ENCODE data around the gene DEK. TPM values are rescaled to one million over a fixed set of nuclear protein-coding genes. Genes with fewer than 3 reads are reported as not detected.

DEK gene
- total RNA-seq, 2 experiments from 2014 or later: 235 to 267 TPM

DNA sequence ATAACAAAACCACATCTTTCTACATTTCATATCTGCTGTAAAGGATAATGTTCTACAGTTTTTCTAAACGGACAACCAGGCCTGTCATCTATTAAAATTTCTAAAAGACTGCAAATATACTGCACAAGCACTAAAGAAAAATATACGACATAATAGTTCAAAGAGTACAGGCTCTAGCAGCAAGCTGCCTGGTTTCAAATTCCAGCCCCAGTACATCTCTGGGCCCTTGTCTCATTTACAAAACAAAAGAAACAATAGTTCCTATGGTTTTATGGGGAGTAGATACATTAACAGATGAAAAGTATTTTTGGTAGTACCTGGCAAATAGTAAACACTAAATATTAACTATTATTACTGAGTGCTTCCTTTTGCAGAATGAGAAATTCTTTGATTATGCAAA is 24.1 kb downstream of the DEK start:
- Histone ChIP-seq H3K27ac (ENCODE audit: low read depth, low read length, poor library complexity, severe bottlenecking) (no peak overlapping the region), H3K4me2 (ENCODE audit: low read length) (no peak overlapping the region), H2AFZ (ENCODE audit: low read length) (no peak overlapping the region), H3K36me3 (ENCODE audit: insufficient read depth, low read length) (peaks cover 100% of the 10 kb centered on the region), H3K9me3 (ENCODE audit: low read length) (no peaks in the 10 kb centered on the region), H3K9me2 (ENCODE audit: insufficient read depth, low read length) (no peaks in the 10 kb centered on the region), H3K4me3 (ENCODE audit: low read depth, low read length, poor library complexity, severe bottlenecking) (no peak overlapping the region), H3K79me2 (ENCODE audit: insufficient read depth, low read depth, low read length) (peaks cover 77% of the 10 kb centered on the region), H3K4me1 (ENCODE audit: insufficient read depth, low read length, poor library complexity, severe bottlenecking) (no peaks in the 10 kb centered on the region), H4K20me1 (ENCODE audit: insufficient read depth, low read length) (peaks cover 6% of the 10 kb centered on the region; the same call in 1 of the 2 replicates)
- ChIA-PET CTCF (ENCODE audit: unreplicated experiment) (no interaction called here), POLR2A (no interaction called here)
- no TSS peak for BruUV-seq (replicated peaks)
- TF ChIP-seq EZH2phosphoT487 (IDR thresholded peaks at IDR 0.05; ENCODE audit: borderline replicate concordance, low read depth, low read length): no peak
- TF ChIP-seq, protein P1, sequence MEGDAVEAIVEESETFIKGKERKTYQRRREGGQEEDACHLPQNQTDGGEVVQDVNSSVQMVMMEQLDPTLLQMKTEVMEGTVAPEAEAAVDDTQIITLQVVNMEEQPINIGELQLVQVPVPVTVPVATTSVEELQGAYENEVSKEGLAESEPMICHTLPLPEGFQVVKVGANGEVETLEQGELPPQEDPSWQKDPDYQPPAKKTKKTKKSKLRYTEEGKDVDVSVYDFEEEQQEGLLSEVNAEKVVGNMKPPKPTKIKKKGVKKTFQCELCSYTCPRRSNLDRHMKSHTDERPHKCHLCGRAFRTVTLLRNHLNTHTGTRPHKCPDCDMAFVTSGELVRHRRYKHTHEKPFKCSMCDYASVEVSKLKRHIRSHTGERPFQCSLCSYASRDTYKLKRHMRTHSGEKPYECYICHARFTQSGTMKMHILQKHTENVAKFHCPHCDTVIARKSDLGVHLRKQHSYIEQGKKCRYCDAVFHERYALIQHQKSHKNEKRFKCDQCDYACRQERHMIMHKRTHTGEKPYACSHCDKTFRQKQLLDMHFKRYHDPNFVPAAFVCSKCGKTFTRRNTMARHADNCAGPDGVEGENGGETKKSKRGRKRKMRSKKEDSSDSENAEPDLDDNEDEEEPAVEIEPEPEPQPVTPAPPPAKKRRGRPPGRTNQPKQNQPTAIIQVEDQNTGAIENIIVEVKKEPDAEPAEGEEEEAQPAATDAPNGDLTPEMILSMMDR (conservative IDR thresholded peaks at IDR 0.05; ENCODE audit: low read length): no peak
- intact Hi-C loops (cut with micrococcal nuclease; ENCODE audit: unreplicated experiment): no loop called here
- DNase-seq (ENCODE audit: low spot score): no peak

- Histone ChIP-seq H3K36me3 (ENCODE audit: insufficient read depth, low read length) (peaks cover 96% of the 10 kb centered on the region), H3K4me3 (ENCODE audit: low read depth, low read length, poor library complexity, severe bottlenecking) (no peak overlapping the region), H3K4me2 (ENCODE audit: low read length) (no peak overlapping the region), H3K27ac (ENCODE audit: low read depth, low read length, poor library complexity, severe bottlenecking) (no peak overlapping the region), H4K20me1 (ENCODE audit: insufficient read depth, low read length) (peaks cover 6% of the 10 kb centered on the region; the same call in 1 of the 2 replicates), H3K9me3 (ENCODE audit: low read length) (no peaks in the 10 kb centered on the region), H3K9me2 (ENCODE audit: insufficient read depth, low read length) (no peaks in the 10 kb centered on the region), H3K79me2 (ENCODE audit: insufficient read depth, low read depth, low read length) (peaks cover 69% of the 10 kb centered on the region), H3K4me1 (ENCODE audit: insufficient read depth, low read length, poor library complexity, severe bottlenecking) (no peaks in the 10 kb centered on the region), H2AFZ (ENCODE audit: low read length) (no peak overlapping the region)
- ChIA-PET POLR2A (no interaction called here), CTCF (ENCODE audit: unreplicated experiment) (no interaction called here)
- no peak for TF ChIP-seq EZH2phosphoT487 (IDR thresholded peaks at IDR 0.05; ENCODE audit: borderline replicate concordance, low read depth, low read length)
- TF ChIP-seq, protein P1 (conservative IDR thresholded peaks at IDR 0.05; ENCODE audit: low read length): no peak
- no TSS peak for BruUV-seq (replicated peaks)
- intact Hi-C loops (cut with micrococcal nuclease; ENCODE audit: unreplicated experiment): no loop called here
- DNase-seq (ENCODE audit: low spot score): no peak
Observed at GRCh38 chr6:18237167-18237566, 27.2 kb downstream of the DEK start.

DNA sequence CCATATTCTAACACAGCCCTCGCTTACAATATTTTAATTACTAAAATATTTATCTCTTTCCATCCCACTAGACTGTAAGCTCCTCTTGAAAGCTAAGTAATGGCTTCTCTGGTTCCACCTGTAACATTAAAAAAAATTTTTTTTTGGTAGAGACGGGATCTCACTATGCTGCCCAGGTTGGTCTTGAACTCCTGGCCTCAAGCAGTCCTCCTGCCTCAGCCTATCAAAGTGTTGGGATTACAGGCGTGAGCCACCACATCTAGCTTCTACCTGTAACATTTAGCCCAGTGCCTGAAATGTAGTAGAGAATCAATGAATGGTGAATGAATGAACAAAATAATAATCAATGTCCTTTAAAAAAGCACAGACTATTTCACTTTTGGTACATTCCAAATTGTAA is 28.8 kb downstream of the DEK start:
- ChIA-PET POLR2A (interaction anchor here (0.5 to 1.5 kb wide), 5 partner anchors 10 to 525 kb away, joined by 3 to 9 read pairs (median 5); no protein-coding TSS in a partner anchor), CTCF (ENCODE audit: unreplicated experiment) (no interaction called here)
- H3K79me2 ChIP-seq (ENCODE audit: insufficient read depth, low read depth, low read length): peaks cover 70% of the 10 kb centered on the region
- no peak for TF ChIP-seq EZH2phosphoT487 (IDR thresholded peaks at IDR 0.05; ENCODE audit: borderline replicate concordance, low read depth, low read length)
- TF ChIP-seq, protein P1 (conservative IDR thresholded peaks at IDR 0.05; ENCODE audit: low read length): no peak
- no peaks in the 10 kb centered on the region for H3K4me1 ChIP-seq (ENCODE audit: insufficient read depth, low read length, poor library complexity, severe bottlenecking)
- H4K20me1 ChIP-seq (ENCODE audit: insufficient read depth, low read length): peaks cover 6% of the 10 kb centered on the region; the same call in 1 of the 2 replicates
- DNase-seq (ENCODE audit: low spot score): no peak
- peaks cover 95% of the 10 kb centered on the region for H3K36me3 ChIP-seq (ENCODE audit: insufficient read depth, low read length)
- no peak overlapping the region for H3K4me2 ChIP-seq (ENCODE audit: low read length)
- H3K4me3 ChIP-seq (ENCODE audit: low read depth, low read length, poor library complexity, severe bottlenecking): no peak overlapping the region
- H3K9me2 ChIP-seq (ENCODE audit: insufficient read depth, low read length): no peaks in the 10 kb centered on the region
- intact Hi-C loops (cut with micrococcal nuclease; ENCODE audit: unreplicated experiment): no loop called here
- no TSS peak for BruUV-seq (replicated peaks)
- H3K27ac ChIP-seq (ENCODE audit: low read depth, low read length, poor library complexity, severe bottlenecking): no peak overlapping the region
- no peaks in the 10 kb centered on the region for H3K9me3 ChIP-seq (ENCODE audit: low read length)
- no peak overlapping the region for H2AFZ ChIP-seq (ENCODE audit: low read length)

Measured in OCI-LY7 (cell line).